Bronchial epithelial cell (primary cell): ENCODE data around the gene SHOX. TPM values are rescaled to one million over a fixed set of nuclear protein-coding genes. Genes with fewer than 3 reads are reported as not detected.

Experiments used
- DNase-seq: peaks from one replicate; pipeline ENCODE4 v3.0.0-alpha.2; 2010; ENCODE audit warnings: low read depth
- FAIRE-seq: peaks from 2 replicates; lab custom pipeline; 2011; peaks lifted over from hg19 to GRCh38; lab: Jason Lieb, UNC
- H3K27me3 ChIP-seq: 2 replicates; pipeline ENCODE4 v1.5.1; 2011; ENCODE audit warnings: low read length; ENCODE audit not compliant: control insufficient read depth, insufficient read depth
- H3K36me3 ChIP-seq: 2 replicates; pipeline ENCODE4 v1.5.1; 2011; ENCODE audit warnings: low read length; ENCODE audit not compliant: control insufficient read depth, insufficient read depth
- H3K4me3 ChIP-seq: 2 replicates; pipeline ENCODE4 v1.5.1; 2011; ENCODE audit warnings: mild to moderate bottlenecking, low read depth, low read length, control low read depth
- CTCF ChIP-seq: IDR thresholded peaks from 2 replicates; pipeline ENCODE4 v1.5.1; 2011; ENCODE audit warnings: mild to moderate bottlenecking, moderate library complexity, low read length, control low read depth, inconsistent platforms; ENCODE audit not compliant: insufficient read depth, severe bottlenecking
- total RNA-seq: library from RNA; depleted of rRNA; stranded (reverse); fragments of >200 nt; gene quantifications from 2 replicates; pipeline ENCODE4 v1.2.1, GENCODE V29; 2014

SHOX gene
- total RNA-seq, 1 donor from 2014 or later: not detected

GRCh38 chrX:683576-683975, 53.0 kb downstream of the SHOX start:
- H3K4me3 ChIP-seq: no peak overlapping the region
- FAIRE-seq: no peak

GRCh38 chrX:685120-686032, 54.8 kb downstream of the SHOX start:
- no peak for DNase-seq
- no peaks in the 10 kb centered on the region for H3K27me3 ChIP-seq
- H3K4me3 ChIP-seq: no peak overlapping the region
- no peak for FAIRE-seq
- TF ChIP-seq CTCF: no peak
- no peaks in the 10 kb centered on the region for H3K36me3 ChIP-seq

More at GRCh38 chrX:683576-683975, 53.0 kb downstream of the SHOX start:
- no peaks in the 10 kb centered on the region for H3K27me3 ChIP-seq
- H3K36me3 ChIP-seq: no peaks in the 10 kb centered on the region
- no peak for TF ChIP-seq CTCF
- no peak for DNase-seq

GRCh38 chrX:689983-690382, 59.4 kb downstream of the SHOX start:
- TF ChIP-seq CTCF: no peak
- Histone ChIP-seq H3K4me3 (no peak overlapping the region), H3K36me3 (no peaks in the 10 kb centered on the region), H3K27me3 (no peaks in the 10 kb centered on the region)
- no peak for FAIRE-seq
- DNase-seq: no peak

GRCh38 chrX:694800-695199, 64.2 kb downstream of the SHOX start:
- no peaks in the 10 kb centered on the region for H3K27me3 ChIP-seq
- FAIRE-seq: peak; percentile 64
- no peaks in the 10 kb centered on the region for H3K36me3 ChIP-seq
- TF ChIP-seq CTCF: no peak
- DNase-seq: no peak
- no peak overlapping the region for H3K4me3 ChIP-seq

- H3K27me3 ChIP-seq: no peaks in the 10 kb centered on the region
- no peaks in the 10 kb centered on the region for H3K36me3 ChIP-seq
- no peak overlapping the region for H3K4me3 ChIP-seq
- FAIRE-seq: no peak
- DNase-seq: no peak
- TF ChIP-seq CTCF: no peak
Measured at GRCh38 chrX:698206-698605, 67.6 kb downstream of the SHOX start.
